Cardiac muscle cell (in vitro differentiated cells and primary cell): ENCODE data around the gene RNF115. TPM values are rescaled to one million over a fixed set of nuclear protein-coding genes. Genes with fewer than 3 reads are reported as not detected.

Source experiments
- DNase-seq, 2 donors: peaks; one replicate each; pipeline versions ENCODE4 v3.0.0 to v3.0.0-alpha.2; 2010 to 2017; ENCODE audit warnings: low read depth in 1 of 2, low spot score in 1 of 2
- H3K27ac ChIP-seq: fragments of 200-600 bp; sonication (generic); 2 replicates; pipeline ENCODE4 v1.5.1; 2016
- H3K27me3 ChIP-seq: fragments of 200-600 bp; sonication (generic); 2 replicates; pipeline ENCODE4 v1.6.0; 2016; ENCODE audit warnings: control low read depth
- H3K36me3 ChIP-seq: fragments of 200-600 bp; sonication (generic); 2 replicates; pipeline ENCODE4 v1.5.1; 2016; ENCODE audit warnings: control low read depth
- H3K4me1 ChIP-seq: fragments of 200-600 bp; sonication (generic); 2 replicates; pipeline ENCODE4 v1.8.1; 2017; ENCODE audit warnings: low read depth, mild to moderate bottlenecking, mixed run types
- H3K4me3 ChIP-seq: fragments of 200-600 bp; sonication (generic); 2 replicates; pipeline ENCODE4 v1.5.1; 2016; ENCODE audit warnings: mild to moderate bottlenecking
- H3K9me3 ChIP-seq: fragments of 200-600 bp; sonication (generic); 2 replicates; pipeline ENCODE4 v1.5.1; 2017; ENCODE audit warnings: low read depth, mild to moderate bottlenecking, control low read depth
- polyA plus RNA-seq: library from polyadenylated mRNA; unstranded; fragments of >200 nt; fragmentation: Nextera tagmentation; extraction: Ambion mirVana; gene quantifications from 2 replicates; pipeline ENCODE4 v1.2.1, GENCODE V29; 2016
- total RNA-seq: library from RNA; depleted of rRNA; stranded (reverse); fragments of >200 nt; gene quantifications from 2 replicates; pipeline ENCODE4 v1.2.3, GENCODE V29; 2016
- TF ChIP-seq, protein P1 (sequence below): IDR thresholded peaks from 2 replicates; pipeline ENCODE4 v1.5.1; 2012; ENCODE audit warnings: low read depth, mild to moderate bottlenecking, low read length

The RNF115 gene
- total and polyA plus RNA-seq, 2 experiments from 2014 or later = 12.9 to 18.8 TPM

DNA sequence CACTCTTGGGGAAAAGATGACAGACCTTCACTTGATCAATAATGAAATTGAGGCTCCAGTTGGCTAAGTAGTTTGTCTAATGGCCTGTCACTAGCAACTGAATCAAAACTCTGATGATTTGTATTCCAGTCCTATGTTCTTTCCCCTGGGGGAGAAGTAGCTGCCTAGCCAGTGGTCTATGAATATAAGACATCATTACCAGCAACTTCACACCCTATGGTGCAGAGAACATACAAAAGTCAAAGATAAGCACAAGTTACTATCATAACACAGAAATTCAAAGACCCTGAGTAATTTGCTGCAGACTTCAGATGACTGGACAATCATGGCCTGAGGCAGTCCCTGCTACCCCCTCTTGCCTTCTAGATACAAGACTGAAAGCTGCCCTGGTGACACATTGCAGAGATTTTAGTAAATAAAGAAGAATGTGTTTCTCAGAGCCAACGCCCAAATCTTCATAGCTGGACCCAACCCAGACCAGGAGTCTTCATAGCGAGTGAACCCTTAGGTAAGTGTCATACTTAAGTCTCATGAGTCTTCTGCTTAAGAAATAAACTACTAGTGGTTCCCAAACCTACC, 117.7 kb downstream of the RNF115 start:
- no peak overlapping the region for H3K4me3 ChIP-seq
- H3K27ac ChIP-seq = no peak overlapping the region
- TF ChIP-seq, protein P1, sequence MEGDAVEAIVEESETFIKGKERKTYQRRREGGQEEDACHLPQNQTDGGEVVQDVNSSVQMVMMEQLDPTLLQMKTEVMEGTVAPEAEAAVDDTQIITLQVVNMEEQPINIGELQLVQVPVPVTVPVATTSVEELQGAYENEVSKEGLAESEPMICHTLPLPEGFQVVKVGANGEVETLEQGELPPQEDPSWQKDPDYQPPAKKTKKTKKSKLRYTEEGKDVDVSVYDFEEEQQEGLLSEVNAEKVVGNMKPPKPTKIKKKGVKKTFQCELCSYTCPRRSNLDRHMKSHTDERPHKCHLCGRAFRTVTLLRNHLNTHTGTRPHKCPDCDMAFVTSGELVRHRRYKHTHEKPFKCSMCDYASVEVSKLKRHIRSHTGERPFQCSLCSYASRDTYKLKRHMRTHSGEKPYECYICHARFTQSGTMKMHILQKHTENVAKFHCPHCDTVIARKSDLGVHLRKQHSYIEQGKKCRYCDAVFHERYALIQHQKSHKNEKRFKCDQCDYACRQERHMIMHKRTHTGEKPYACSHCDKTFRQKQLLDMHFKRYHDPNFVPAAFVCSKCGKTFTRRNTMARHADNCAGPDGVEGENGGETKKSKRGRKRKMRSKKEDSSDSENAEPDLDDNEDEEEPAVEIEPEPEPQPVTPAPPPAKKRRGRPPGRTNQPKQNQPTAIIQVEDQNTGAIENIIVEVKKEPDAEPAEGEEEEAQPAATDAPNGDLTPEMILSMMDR = no peak
- H3K4me1 ChIP-seq = no peaks in the 10 kb centered on the region
- H3K27me3 ChIP-seq = no peaks in the 10 kb centered on the region
- DNase-seq = no peak
- no peaks in the 10 kb centered on the region for H3K36me3 ChIP-seq
- no peaks in the 10 kb centered on the region for H3K9me3 ChIP-seq

DNA sequence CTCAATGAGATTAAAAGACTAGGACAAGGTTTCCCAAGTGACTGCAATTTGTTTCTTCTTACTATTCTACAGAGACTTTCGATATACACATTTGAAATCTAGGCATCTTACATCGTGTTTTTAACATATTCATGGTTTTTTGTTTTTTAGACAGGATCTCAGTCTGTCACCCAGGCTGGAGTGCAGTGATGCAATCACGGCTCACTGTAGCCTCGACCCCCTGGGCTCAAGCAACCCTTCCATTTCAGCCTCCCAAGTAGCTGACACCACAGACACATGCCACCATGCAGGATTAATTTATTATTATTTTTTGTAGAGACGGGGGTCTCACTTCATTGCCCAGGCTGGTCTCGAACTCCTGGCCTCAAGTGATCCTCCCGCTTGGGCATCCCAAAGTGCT, 118.3 kb downstream of the RNF115 start:
- H3K4me1 ChIP-seq = no peaks in the 10 kb centered on the region
- no peaks in the 10 kb centered on the region for H3K27me3 ChIP-seq
- no peak for DNase-seq
- H3K27ac ChIP-seq = no peak overlapping the region
- H3K4me3 ChIP-seq = no peak overlapping the region
- H3K9me3 ChIP-seq = no peaks in the 10 kb centered on the region
- H3K36me3 ChIP-seq = no peaks in the 10 kb centered on the region
- TF ChIP-seq, protein P1 = no peak

DNA sequence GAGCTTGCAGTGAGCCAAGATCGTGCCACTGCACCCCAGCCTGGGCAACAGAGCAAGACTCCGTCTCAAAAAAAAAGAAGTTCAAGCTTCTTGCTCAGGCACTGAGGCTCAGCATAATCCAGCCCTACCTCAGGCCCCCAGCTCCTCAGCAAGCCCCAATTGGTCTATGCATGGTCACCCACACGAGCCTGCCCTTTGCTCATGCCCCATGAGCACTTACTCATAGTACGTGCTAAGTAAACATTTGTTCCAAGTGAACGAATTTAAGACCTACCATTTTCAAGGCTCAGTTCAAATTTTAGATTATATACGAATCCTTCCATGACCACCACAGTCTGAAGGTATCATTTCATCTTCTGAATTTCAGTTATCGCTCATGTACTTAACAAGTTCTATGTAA, 121.1 kb downstream of the RNF115 start:
- no peak overlapping the region for H3K27ac ChIP-seq
- H3K4me1 ChIP-seq = peaks cover 3% of the 10 kb centered on the region
- H3K4me3 ChIP-seq = no peak overlapping the region
- TF ChIP-seq, protein P1 = no peak
- H3K36me3 ChIP-seq = no peaks in the 10 kb centered on the region
- no peaks in the 10 kb centered on the region for H3K27me3 ChIP-seq
- no peaks in the 10 kb centered on the region for H3K9me3 ChIP-seq
- DNase-seq = no peak

- DNase-seq = no peak
- TF ChIP-seq, protein P1 = no peak
- Histone ChIP-seq H3K4me1 (peaks cover 3% of the 10 kb centered on the region), H3K4me3 (no peak overlapping the region), H3K27me3 (no peaks in the 10 kb centered on the region), H3K27ac (no peak overlapping the region), H3K36me3 (no peaks in the 10 kb centered on the region), H3K9me3 (no peaks in the 10 kb centered on the region)
Measured at GRCh38 chr1:145702052-145702451, 121.8 kb downstream of the RNF115 start.

GRCh38 chr1:145701306-145701862, 122.5 kb downstream of the RNF115 start:
- H3K27ac ChIP-seq = no peak overlapping the region
- DNase-seq = no peak
- peaks cover 5% of the 10 kb centered on the region for H3K4me1 ChIP-seq
- TF ChIP-seq, protein P1 = no peak
- no peaks in the 10 kb centered on the region for H3K36me3 ChIP-seq
- no peaks in the 10 kb centered on the region for H3K9me3 ChIP-seq
- H3K4me3 ChIP-seq = no peak overlapping the region
- H3K27me3 ChIP-seq = no peaks in the 10 kb centered on the region

GRCh38 chr1:145696630-145696960, 127.3 kb downstream of the RNF115 start:
- H3K36me3 ChIP-seq = no peaks in the 10 kb centered on the region
- H3K4me3 ChIP-seq = no peak overlapping the region
- DNase-seq = no peak
- H3K27ac ChIP-seq = peak overlapping the region; percentile 82
- TF ChIP-seq, protein P1 = no peak
- no peaks in the 10 kb centered on the region for H3K27me3 ChIP-seq
- peaks cover 16% of the 10 kb centered on the region for H3K4me1 ChIP-seq
- no peaks in the 10 kb centered on the region for H3K9me3 ChIP-seq
